HepG2 (cell line): ENCODE data around the gene TMEFF1. TPM values are rescaled to one million over a fixed set of nuclear protein-coding genes. Genes with fewer than 3 reads are reported as not detected.

Experiments used
- FOXA1 ChIP-seq, 2 experiments: fragments of 450-650 bp in 1 of 2; sonication (generic) in 1 of 2; formaldehyde crosslinking in 1 of 2; IDR thresholded peaks; 2 replicates each; pipeline versions ENCODE4 v1.4.0 to v1.6.1; 2016 to 2020; ENCODE audit warnings: missing genetic modification reagents in 1 of 2
- HMG20A ChIP-seq: IDR thresholded peaks from 2 replicates; pipeline ENCODE4 v1.6.1; 2016; ENCODE audit warnings: borderline replicate concordance
- HNF1B ChIP-seq: sonication (generic); formaldehyde crosslinking; IDR thresholded peaks from 2 replicates; pipeline ENCODE4 v1.5.1; 2020; ENCODE audit warnings: mild to moderate bottlenecking, moderate library complexity, missing genetic modification reagents
- ZFYVE20 ChIP-seq: sonication (generic); formaldehyde crosslinking; IDR thresholded peaks from 2 replicates; pipeline ENCODE4 v1.8.0; 2023; ENCODE audit warnings: low read depth, mild to moderate bottlenecking, moderate library complexity, missing genetic modification reagents, borderline replicate concordance
- ZNF160 ChIP-seq: sonication (generic); formaldehyde crosslinking; IDR thresholded peaks from 2 replicates; pipeline ENCODE4 v1.8.0; 2022; ENCODE audit warnings: mild to moderate bottlenecking, inconsistent platforms, missing genetic modification reagents
- ZNF564 ChIP-seq: sonication (generic); formaldehyde crosslinking; IDR thresholded peaks from 2 replicates; pipeline ENCODE4 v1.8.1; 2023; ENCODE audit warnings: mild to moderate bottlenecking, missing genetic modification reagents
- ZNF605 ChIP-seq: sonication (generic); formaldehyde crosslinking; IDR thresholded peaks from 2 replicates; pipeline ENCODE4 v1.8.0; 2022; ENCODE audit warnings: mild to moderate bottlenecking, missing genetic modification reagents
- polyA plus RNA-seq, 8 experiments: library from polyadenylated mRNA; depleted of rRNA in 3 of 8; stranded (reverse) in 7 of 8; unstranded in 1 of 8; fragments of >200 nt; fragmentation: Illumina TruSeq in 4 of 8; extraction: Trizol in 4 of 8; gene quantifications; 2 replicates each; pipeline versions ENCODE4 v1.2.1 to v1.2.3, GENCODE V29; 2011 to 2016; ENCODE audit warnings: low read depth in 4 of 8, missing spikeins in 1 of 8, mixed read lengths in 1 of 8; ENCODE audit not compliant: insufficient read depth in 1 of 8
- total RNA-seq, 5 experiments: library from RNA; depleted of rRNA; stranded (reverse); fragments of >200 nt; fragmentation: Illumina TruSeq; extraction: Trizol; gene quantifications; 2 replicates each; pipeline ENCODE4 v1.2.3, GENCODE V29; 2016; ENCODE audit warnings: low read depth in 1 of 5
- TF ChIP-seq, protein P1 (sequence below): sonication (generic); formaldehyde crosslinking; conservative IDR thresholded peaks from 2 replicates; pipeline ENCODE4 v1.8.1; 2023; ENCODE audit warnings: missing genetic modification reagents
- TF ChIP-seq, protein P2 (sequence below): IDR thresholded peaks from 2 replicates; pipeline ENCODE4 v1.6.1; 2016; ENCODE audit warnings: missing genetic modification reagents, missing compliant biosample characterization
- TF ChIP-seq, protein P3 (sequence below): sonication (generic); formaldehyde crosslinking; IDR thresholded peaks from one replicate; pipeline ENCODE4 v1.5.1; 2020; ENCODE audit warnings: mild to moderate bottlenecking, missing genetic modification reagents; ENCODE audit errors: not compliant biosample characterization
- TF ChIP-seq, protein P4 (sequence below): sonication (generic); formaldehyde crosslinking; IDR thresholded peaks from 2 replicates; pipeline ENCODE4 v1.8.1; 2023; ENCODE audit warnings: mild to moderate bottlenecking, missing genetic modification reagents

TMEFF1 gene
- total and polyA plus RNA-seq, 2 of the 13 experiments (the other 11 are each of a cell fraction or from before 2014, with no cell fraction given), result 0.87 to 1.9 TPM

DNA sequence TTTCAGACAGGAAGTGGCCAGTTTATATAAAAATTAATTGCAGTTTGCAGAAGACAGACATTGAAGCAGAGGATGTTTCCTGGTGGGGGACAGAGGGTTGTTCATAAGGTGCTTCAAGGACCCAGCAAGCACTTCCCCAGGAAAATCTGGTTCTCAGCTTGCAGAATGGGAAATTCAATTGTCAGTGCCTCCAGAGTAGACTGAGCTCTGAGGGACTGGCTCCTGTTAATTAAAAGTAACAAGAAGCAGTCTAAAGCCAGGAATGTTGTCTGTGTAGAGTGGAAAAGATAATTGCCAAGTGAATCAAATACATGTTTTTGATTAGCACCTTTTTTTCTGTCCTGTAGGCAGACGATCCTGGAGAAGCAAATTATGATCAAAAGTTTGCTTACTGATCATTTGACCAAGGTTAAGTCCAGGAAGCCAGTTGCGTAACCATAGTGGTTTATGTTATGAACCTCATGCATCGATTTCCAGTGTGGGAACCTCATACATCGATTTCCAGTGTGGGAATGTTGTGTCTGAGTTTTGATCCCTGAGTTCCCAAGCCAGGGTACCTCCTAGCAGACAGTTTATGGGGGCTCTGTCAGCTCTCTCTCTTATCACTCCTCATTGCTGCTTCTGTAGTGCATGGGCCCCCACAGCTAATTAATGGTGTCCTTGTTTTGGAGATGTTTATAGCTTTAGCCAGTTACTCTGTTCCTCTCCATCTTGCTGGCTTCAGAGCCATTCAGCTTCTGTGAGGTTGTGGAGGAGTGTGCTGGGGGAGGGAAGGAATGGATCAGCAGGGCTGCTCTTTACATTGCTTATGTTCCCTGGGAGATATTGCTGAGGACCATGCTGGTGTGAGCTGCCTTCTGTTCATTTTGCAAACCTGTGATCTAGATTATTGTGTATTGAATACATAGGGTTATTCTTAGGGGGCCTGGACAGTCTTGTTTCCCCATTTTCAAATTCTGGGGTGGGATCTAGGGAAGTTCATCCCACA lies 28.9 kb upstream of the TMEFF1 start (continued):
- no peak for TF ChIP-seq ZFYVE20 (CRISPR knock-in tag)
- TF ChIP-seq ZNF605, result 0 out of 2 replicates have a peak, but pooled peaks have one; percentile 25
- no peak for TF ChIP-seq ZNF160 (CRISPR knock-in tag)
- no peak for TF ChIP-seq HNF1B (CRISPR knock-in tag)
- TF ChIP-seq ZNF564 (CRISPR knock-in tag), result no peak
- TF ChIP-seq, protein P1, sequence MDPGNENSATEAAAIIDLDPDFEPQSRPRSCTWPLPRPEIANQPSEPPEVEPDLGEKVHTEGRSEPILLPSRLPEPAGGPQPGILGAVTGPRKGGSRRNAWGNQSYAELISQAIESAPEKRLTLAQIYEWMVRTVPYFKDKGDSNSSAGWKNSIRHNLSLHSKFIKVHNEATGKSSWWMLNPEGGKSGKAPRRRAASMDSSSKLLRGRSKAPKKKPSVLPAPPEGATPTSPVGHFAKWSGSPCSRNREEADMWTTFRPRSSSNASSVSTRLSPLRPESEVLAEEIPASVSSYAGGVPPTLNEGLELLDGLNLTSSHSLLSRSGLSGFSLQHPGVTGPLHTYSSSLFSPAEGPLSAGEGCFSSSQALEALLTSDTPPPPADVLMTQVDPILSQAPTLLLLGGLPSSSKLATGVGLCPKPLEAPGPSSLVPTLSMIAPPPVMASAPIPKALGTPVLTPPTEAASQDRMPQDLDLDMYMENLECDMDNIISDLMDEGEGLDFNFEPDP, result no peak
- TF ChIP-seq, protein P2, sequence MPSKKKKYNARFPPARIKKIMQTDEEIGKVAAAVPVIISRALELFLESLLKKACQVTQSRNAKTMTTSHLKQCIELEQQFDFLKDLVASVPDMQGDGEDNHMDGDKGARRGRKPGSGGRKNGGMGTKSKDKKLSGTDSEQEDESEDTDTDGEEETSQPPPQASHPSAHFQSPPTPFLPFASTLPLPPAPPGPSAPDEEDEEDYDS (CRISPR knock-in tag), result no peak
- TF ChIP-seq, protein P3, sequence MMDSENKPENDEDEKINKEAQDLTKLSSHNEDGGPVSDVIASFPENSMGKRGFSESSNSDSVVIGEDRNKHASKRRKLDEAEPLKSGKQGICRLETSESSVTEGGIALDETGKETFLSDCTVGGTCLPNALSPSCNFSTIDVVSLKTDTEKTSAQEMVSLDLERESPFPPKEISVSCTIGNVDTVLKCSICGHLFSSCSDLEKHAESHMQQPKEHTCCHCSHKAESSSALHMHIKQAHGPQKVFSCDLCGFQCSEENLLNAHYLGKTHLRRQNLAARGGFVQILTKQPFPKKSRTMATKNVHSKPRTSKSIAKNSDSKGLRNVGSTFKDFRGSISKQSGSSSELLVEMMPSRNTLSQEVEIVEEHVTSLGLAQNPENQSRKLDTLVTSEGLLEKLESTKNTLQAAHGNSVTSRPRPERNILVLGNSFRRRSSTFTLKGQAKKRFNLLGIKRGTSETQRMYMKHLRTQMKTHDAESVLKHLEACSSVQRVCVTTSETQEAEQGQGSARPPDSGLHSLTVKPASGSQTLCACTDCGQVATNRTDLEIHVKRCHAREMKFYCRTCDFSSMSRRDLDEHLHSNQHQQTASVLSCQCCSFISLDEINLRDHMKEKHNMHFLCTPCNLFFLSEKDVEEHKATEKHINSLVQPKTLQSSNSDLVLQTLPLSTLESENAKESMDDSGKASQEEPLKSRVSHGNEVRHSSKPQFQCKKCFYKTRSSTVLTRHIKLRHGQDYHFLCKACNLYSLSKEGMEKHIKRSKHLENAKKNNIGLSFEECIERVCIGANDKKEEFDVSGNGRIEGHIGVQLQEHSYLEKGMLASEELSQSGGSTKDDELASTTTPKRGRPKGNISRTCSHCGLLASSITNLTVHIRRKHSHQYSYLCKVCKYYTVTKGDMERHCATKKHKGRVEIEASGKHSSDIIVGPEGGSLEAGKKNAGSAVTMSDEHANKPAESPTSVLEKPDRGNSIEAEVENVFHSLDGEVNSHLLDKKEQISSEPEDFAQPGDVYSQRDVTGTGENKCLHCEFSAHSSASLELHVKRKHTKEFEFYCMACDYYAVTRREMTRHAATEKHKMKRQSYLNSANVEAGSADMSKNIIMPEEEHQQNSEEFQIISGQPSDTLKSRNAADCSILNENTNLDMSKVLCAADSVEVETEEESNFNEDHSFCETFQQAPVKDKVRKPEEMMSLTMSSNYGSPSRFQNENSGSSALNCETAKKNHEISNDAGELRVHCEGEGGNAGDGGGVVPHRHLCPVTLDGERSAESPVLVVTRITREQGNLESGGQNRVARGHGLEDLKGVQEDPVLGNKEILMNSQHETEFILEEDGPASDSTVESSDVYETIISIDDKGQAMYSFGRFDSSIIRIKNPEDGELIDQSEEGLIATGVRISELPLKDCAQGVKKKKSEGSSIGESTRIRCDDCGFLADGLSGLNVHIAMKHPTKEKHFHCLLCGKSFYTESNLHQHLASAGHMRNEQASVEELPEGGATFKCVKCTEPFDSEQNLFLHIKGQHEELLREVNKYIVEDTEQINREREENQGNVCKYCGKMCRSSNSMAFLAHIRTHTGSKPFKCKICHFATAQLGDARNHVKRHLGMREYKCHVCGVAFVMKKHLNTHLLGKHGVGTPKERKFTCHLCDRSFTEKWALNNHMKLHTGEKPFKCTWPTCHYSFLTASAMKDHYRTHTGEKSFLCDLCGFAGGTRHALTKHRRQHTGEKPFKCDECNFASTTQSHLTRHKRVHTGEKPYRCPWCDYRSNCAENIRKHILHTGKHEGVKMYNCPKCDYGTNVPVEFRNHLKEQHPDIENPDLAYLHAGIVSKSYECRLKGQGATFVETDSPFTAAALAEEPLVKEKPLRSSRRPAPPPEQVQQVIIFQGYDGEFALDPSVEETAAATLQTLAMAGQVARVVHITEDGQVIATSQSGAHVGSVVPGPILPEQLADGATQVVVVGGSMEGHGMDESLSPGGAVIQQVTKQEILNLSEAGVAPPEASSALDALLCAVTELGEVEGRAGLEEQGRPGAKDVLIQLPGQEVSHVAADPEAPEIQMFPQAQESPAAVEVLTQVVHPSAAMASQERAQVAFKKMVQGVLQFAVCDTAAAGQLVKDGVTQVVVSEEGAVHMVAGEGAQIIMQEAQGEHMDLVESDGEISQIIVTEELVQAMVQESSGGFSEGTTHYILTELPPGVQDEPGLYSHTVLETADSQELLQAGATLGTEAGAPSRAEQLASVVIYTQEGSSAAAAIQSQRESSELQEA (CRISPR knock-in tag), result no peak
- TF ChIP-seq, protein P4, sequence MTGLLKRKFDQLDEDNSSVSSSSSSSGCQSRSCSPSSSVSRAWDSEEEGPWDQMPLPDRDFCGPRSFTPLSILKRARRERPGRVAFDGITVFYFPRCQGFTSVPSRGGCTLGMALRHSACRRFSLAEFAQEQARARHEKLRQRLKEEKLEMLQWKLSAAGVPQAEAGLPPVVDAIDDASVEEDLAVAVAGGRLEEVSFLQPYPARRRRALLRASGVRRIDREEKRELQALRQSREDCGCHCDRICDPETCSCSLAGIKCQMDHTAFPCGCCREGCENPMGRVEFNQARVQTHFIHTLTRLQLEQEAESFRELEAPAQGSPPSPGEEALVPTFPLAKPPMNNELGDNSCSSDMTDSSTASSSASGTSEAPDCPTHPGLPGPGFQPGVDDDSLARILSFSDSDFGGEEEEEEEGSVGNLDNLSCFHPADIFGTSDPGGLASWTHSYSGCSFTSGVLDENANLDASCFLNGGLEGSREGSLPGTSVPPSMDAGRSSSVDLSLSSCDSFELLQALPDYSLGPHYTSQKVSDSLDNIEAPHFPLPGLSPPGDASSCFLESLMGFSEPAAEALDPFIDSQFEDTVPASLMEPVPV (CRISPR knock-in tag), result no peak
- no peak for TF ChIP-seq FOXA1 (IDR thresholded peaks at IDR 0.05)
- no peak for TF ChIP-seq FOXA1 (CRISPR knock-in tag; IDR thresholded peaks at IDR 0.05)
- peak; percentile 36; the same call in 1 of the 2 replicates for TF ChIP-seq HMG20A (CRISPR knock-in tag)
